Body of pancreas (tissue), 4 donors: ENCODE measurements around the gene LYRM1.
"Not testable (repeated sequence)": the region's sequence is repeated elsewhere in the genome, so short reads cannot be mapped to it uniquely, and the experiment has no call there.

Source experiments
- CTCF ChIP-seq, 7 experiments: fragments of 450-650 bp in 4 of 7; fragments of 200-600 bp in 3 of 7; sonication (generic) in 3 of 7; IDR thresholded peaks; one replicate each; pipeline ENCODE4 v1.5.1; 2016 to 2019; ENCODE audit warnings: antibody characterized with exemption in 7 of 7
- POLR2A ChIP-seq, 3 donors: fragments of 450-650 bp; IDR thresholded peaks; one replicate each; pipeline ENCODE4 v1.6.1; 2016; ENCODE audit warnings: antibody characterized with exemption in 3 of 3, mild to moderate bottlenecking in 2 of 3

- not testable (repeated sequence) for TF ChIP-seq CTCF, POLR2A (IDR thresholded peaks at IDR 0.05)
Measured at GRCh38 chr16:20864376-20864775, 36.2 kb upstream of the LYRM1 start.
